SU-DHL-6 (cell line): ENCODE data around the gene PELI3.

Experiments used
- CTCF ChIP-seq: fragments of 200-600 bp; sonication (generic); IDR thresholded peaks from one replicate; pipeline ENCODE4 v1.5.1; 2017; ENCODE audit warnings: antibody characterized with exemption, mild to moderate bottlenecking, low read length, moderate library complexity; ENCODE audit not compliant: insufficient read depth, poor library complexity, severe bottlenecking
- EZH2phosphoT487 ChIP-seq: fragments of 200-600 bp; sonication (generic), shearing (Covaris generic); conservative IDR thresholded peaks from 2 replicates; pipeline ENCODE4 v1.6.1; 2018; ENCODE audit warnings: mild to moderate bottlenecking, antibody characterized with exemption, low read length, moderate library complexity, mixed read lengths

DNA sequence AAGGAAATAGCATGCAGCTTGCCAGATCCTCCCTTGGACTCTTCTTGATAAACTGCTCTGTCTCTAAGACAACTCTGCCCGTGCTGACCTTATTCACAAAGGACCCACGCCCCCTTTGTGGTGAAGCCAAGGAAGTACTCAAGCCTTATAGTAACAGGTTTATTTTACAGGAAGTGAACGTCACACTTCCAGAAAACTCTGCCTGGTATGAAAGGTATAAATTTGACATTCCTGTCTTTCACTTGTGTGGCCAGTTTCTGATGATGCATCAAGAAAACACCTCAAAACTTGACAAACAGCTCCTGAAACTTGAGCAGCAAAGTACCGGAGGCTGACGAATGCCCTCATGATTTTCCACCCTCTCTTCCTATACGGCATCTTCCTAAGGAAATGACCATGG is 12.5 kb upstream of the PELI3 start:
- no peak for TF ChIP-seq CTCF
- no peak for TF ChIP-seq EZH2phosphoT487
